GM21825 (cell line): ENCODE results near the gene ACSS1.

ENCODE experiments used
- ATAC-seq: cut with Tn5 transposase; IDR thresholded peaks from one replicate; pipeline ENCODE4 v1.9.1; 2021; ENCODE audit warnings: mild to moderate bottlenecking, moderate library complexity; ENCODE audit not compliant: unreplicated experiment

ACSS1 gene

GRCh38 chr20:25079171-25079570 lies 21.2 kb upstream of the ACSS1 start:
- no peak for ATAC-seq

DNA sequence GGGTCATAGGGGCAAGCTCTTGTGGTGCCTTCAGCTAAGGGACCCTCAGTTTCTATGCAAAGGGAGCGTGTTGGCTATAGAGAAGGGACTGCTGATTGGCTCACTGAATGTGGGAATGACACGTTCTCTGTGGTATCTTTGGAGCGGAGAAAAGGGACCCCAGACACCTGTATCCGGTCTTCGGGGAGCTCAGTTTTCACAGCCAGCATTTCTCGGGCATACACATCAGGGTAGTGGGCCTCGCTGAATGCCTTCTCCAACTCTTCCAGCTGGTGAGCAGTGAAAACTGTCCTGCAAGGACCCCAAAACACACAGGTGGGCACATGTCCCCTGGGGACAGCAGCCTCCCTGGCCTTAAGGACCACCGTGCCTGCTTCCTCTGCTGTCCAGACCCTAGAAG lies 20.7 kb upstream of the ACSS1 start:
- no peak for ATAC-seq

GRCh38 chr20:25077610-25078169 lies 19.8 kb upstream of the ACSS1 start:
- ATAC-seq, result no peak

DNA sequence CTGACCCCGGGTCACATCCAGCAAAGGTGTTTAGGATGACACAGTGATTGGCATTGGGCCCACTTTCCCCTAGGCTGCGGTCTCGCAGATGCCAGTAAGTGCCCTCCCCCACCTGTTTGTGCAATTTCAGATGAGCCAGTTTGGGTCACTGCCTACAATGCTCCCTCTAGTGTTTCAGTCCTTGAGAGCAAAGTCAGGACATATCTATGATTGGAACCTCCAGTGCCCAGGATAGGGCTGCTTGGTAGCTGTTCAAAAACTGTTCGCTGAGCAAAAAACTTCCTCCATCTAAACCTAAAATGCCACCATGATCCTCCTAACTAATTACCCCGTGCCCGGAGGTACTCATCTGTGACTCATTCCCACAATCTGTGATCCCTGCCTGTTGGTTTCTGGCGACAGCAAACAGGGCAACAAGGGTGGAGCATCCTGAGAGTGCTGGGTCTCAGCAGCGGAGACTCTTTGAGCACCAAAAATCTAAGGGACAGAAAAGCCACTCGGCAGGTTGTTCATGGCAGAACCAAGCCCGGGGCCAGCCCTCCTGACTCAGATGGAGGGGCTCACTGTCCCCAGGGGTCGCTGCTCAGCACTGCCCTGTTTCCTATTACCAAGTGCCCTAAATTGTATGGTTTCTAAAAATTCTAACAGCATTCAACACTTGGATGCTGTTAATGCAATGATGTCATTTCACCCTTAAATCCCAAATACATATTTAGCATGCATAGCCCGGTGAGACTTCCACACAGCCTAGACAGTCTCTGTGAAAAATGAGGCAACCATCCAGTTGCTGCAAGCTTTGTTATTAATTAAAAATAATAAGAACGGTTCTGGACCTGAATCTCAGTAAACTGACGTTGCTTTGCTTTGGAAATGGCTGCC lies 19.0 kb upstream of the ACSS1 start:
- no peak for ATAC-seq

- no peak for ATAC-seq
Measured at GRCh38 chr20:25076201-25076600, 18.3 kb upstream of the ACSS1 start.

DNA sequence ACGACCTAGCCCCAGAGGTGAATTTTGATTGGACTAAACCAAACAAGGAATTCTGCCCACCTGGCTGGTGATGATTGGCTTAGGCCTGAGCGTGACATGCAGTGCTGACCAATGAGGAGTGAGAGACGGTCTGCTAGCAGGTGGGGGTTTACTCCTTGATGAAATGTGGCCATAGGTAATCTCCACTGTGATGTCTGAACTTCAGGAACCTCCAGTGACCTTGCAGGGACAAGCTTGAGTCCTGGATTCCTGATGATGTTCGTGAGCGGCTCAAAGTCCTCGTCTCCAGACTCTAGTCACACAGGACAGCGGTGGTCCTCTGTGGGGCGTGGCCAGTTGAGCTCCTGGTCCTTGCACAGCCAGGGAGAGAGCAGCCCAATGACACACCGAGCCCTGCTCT lies 15.6 kb upstream of the ACSS1 start:
- no peak for ATAC-seq

GRCh38 chr20:25072226-25072811 lies 14.4 kb upstream of the ACSS1 start:
- no peak for ATAC-seq

- no peak for ATAC-seq
Measured at GRCh38 chr20:25071734-25072133, 13.8 kb upstream of the ACSS1 start.

GRCh38 chr20:25070821-25071473 lies 13.0 kb upstream of the ACSS1 start:
- no peak for ATAC-seq

DNA sequence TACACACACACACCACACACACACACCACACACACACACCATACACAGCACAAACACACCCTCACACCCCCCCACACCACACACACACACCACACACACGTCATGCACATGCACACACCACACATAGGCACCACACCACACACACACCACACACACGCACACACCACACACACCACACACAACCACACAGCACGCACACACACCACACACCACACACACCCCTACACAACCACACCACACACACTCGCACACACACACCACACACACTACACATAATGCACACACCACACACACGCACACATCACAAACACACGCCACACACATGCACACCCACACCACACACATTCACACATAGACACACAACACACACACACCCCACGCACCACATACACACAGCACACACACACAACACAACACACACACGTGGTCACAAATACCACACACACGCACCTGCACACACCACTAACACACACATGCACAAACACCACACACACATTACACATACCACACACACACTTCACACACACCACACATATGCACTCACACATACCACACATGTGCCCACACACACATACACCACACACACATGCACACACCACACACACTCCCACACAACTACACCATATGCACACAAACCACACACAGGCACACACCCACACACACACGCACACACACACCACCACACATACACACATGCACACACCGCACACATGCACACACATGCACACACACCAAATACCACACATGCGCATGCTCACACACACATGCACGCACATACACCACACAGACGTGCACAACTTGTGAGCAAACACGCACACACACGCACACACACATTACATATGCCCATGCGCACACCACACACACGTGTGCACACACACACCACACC lies 9.4 kb upstream of the ACSS1 start:
- no peak for ATAC-seq

DNA sequence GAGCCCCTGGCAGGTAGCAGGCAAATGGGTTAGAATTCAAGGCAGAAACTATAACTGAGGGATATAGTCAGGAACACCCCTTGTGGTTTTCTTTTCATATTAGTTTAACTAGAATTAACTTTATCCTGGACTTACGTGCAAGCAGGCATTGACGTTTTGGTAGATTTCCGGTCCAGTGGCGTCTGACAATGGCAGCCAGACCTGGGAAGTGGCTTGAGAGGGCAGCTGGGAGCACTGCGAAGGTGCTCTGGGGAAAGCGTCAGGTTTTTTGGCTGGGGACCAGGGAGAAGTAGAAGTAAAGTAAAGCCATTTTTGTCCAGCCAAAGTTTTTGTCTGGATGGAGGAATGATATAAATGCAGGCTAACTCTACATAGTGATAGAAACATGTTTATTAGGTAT lies 8.4 kb upstream of the ACSS1 start:
- no peak for ATAC-seq

- ATAC-seq, result no peak
Measured at GRCh38 chr20:25065625-25066338, 7.8 kb upstream of the ACSS1 start.

- no peak for ATAC-seq
Measured at GRCh38 chr20:25065072-25065624, 7.2 kb upstream of the ACSS1 start.

DNA sequence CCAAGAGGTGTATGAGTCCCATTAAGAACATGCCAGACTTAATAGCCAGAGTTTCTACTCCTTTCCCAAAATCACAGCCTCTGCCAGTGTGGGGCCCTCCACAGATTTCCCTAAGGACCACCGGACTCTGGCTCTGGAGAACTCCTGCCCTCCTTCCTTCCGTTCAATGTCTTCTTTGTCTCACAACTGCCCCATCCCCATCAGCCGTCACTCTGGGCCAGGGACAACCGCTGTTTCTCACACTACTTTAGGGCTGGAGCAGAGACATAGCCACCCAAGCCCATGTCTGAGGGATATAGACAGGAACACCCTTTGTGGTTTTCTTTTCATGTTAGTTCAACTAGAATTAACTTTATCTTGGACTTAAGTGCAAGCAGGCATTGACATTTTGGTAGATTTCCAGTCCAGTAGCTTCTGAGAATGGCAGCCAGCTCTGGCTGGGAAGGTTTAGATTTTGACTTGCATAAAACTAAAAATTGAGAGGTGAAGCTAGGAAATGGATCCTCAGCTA lies 6.7 kb upstream of the ACSS1 start:
- ATAC-seq, result no peak

DNA sequence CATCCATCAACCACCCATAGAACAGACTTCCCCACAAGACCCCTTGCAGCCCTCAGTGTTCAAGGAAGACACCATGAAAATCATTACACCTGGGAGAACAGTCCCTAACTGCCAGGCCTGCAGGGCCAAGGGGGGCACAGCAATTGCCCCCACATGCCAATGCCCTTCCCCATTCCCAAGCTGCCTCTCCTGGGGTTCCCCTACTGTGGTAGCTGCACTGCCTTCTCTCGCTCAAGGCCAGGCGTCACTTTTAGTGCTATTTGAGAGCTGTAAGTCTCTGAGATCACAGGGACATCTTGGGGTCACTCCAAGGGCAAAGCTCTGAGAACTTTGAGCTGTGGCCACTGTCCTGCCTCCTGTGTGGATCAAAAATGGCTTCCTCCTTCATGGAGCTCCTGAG lies 6.0 kb upstream of the ACSS1 start:
- ATAC-seq, result no peak

GRCh38 chr20:25063546-25063945 lies 5.6 kb upstream of the ACSS1 start:
- ATAC-seq, result no peak

GRCh38 chr20:25062841-25063240 lies 4.9 kb upstream of the ACSS1 start:
- no peak for ATAC-seq

DNA sequence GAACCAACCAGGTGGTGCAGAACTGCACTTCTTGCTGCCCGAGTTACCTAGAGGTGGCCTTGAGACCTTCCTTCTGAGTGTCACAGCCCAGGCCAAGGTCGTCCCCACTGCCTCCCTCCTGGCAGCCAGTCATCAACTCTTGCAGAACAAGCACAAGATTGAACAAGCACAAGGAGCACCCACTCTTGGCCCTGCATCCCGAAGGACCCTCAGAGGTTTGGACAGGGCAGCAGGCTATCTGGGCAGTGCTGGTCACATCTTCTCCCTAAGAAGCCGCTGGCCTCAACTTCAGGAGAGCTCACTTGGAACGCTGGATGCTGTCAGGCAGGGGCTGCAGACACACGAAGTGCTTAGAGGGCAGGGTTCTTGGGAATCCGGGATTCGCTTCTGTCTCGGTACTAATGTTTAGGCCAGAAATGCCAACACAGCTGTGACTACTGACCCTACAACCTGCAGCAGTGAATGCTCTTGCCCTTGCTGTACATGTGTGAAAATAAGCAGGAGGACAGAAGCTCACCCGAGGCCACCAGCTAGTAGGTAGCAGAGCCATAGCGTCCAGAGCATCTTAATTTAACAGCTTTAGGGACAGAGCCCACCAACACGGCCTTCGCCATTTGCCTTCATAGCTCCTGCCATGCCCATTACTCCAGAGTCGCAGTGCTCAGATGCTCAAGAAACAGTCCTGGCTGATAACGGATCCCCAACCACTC lies 4.0 kb upstream of the ACSS1 start:
- ATAC-seq, result no peak
